Neural cell (in vitro differentiated cells): ENCODE data around the gene MEIOC.

Experiments
- EP300 ChIP-seq: fragments of 450-650 bp; conservative IDR thresholded peaks from 2 replicates; pipeline ENCODE4 v1.6.1; 2014; ENCODE audit warnings: antibody characterized with exemption, mild to moderate bottlenecking, moderate library complexity; ENCODE audit not compliant: poor library complexity, severe bottlenecking
- RAD21 ChIP-seq: fragments of 450-650 bp; conservative IDR thresholded peaks from 2 replicates; pipeline ENCODE4 v1.6.1; 2014; ENCODE audit warnings: antibody characterized with exemption, mild to moderate bottlenecking, moderate library complexity
- TF ChIP-seq, protein P1 (sequence below): fragments of 450-650 bp; IDR thresholded peaks from 2 replicates; pipeline ENCODE4 v1.5.1; 2014; ENCODE audit warnings: antibody characterized with exemption, mild to moderate bottlenecking, moderate library complexity; ENCODE audit not compliant: poor library complexity, severe bottlenecking

GRCh38 chr17:44628243-44629188 lies 27.8 kb upstream of the MEIOC start:
- TF ChIP-seq, protein P1, sequence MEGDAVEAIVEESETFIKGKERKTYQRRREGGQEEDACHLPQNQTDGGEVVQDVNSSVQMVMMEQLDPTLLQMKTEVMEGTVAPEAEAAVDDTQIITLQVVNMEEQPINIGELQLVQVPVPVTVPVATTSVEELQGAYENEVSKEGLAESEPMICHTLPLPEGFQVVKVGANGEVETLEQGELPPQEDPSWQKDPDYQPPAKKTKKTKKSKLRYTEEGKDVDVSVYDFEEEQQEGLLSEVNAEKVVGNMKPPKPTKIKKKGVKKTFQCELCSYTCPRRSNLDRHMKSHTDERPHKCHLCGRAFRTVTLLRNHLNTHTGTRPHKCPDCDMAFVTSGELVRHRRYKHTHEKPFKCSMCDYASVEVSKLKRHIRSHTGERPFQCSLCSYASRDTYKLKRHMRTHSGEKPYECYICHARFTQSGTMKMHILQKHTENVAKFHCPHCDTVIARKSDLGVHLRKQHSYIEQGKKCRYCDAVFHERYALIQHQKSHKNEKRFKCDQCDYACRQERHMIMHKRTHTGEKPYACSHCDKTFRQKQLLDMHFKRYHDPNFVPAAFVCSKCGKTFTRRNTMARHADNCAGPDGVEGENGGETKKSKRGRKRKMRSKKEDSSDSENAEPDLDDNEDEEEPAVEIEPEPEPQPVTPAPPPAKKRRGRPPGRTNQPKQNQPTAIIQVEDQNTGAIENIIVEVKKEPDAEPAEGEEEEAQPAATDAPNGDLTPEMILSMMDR: no peak
- TF ChIP-seq EP300 (no peak), RAD21 (peak; percentile 20)
